CD4-positive, alpha-beta memory T cell (primary cell): ENCODE data around the gene CCL24. TPM values are rescaled to one million over a fixed set of nuclear protein-coding genes. Genes with fewer than 3 reads are reported as not detected.
"Not testable (repeated sequence)": the region's sequence is repeated elsewhere in the genome, so short reads cannot be mapped to it uniquely, and the experiment has no call there.

Experiments used
- CTCF ChIA-PET: fragments of 350-600 bp; sonication (Branson Sonifier 250); formaldehyde crosslinking; loops from one replicate; lab custom pipeline; 2021; ENCODE audit warnings: inconsistent platforms; ENCODE audit not compliant: partially characterized antibody; lab: Charles Lee
- POLR2A ChIA-PET: fragments of 350-600 bp; sonication (Branson Sonifier 250); formaldehyde crosslinking; loops from one replicate; lab custom pipeline; 2021; ENCODE audit not compliant: partially characterized antibody; lab: Charles Lee
- DNase-seq, 5 donors: peaks; one replicate each; pipeline versions ENCODE4 v3.0.0 to v3.0.0-alpha.2; 2020 to 2022; ENCODE audit warnings: mixed read lengths in 1 of 5
- H3K27ac ChIP-seq: one replicate; pipeline ENCODE4 v1.7.0; 2013; ENCODE audit warnings: low read depth, low read length
- H3K27me3 ChIP-seq: 2 replicates; pipeline ENCODE4 v1.7.0; 2013; ENCODE audit warnings: mild to moderate bottlenecking, low read length, moderate library complexity; ENCODE audit not compliant: insufficient read depth
- H3K36me3 ChIP-seq: 2 replicates; pipeline ENCODE4 v1.7.0; 2013; ENCODE audit warnings: mild to moderate bottlenecking, low read length, moderate library complexity; ENCODE audit not compliant: insufficient read depth
- H3K4me1 ChIP-seq: 2 replicates; pipeline ENCODE4 v1.7.0; 2013; ENCODE audit warnings: mild to moderate bottlenecking, low read length, moderate library complexity; ENCODE audit not compliant: insufficient read depth
- H3K4me3 ChIP-seq, 2 donors: one replicate each; pipeline ENCODE4 v1.7.0; 2013; ENCODE audit warnings: low read length in 2 of 2, mild to moderate bottlenecking in 1 of 2
- H3K9me3 ChIP-seq, 2 donors: one replicate each; pipeline ENCODE4 v1.7.0; 2013; ENCODE audit warnings: low read length in 2 of 2, control low read depth in 1 of 2; ENCODE audit not compliant: control insufficient read depth in 1 of 2
- H3K27ac Mint-ChIP-seq, 7 donors: one replicate each; pipeline ENCODE4 v1.8.0; 2020 to 2021; ENCODE audit warnings: mixed read lengths in 7 of 7, mild to moderate bottlenecking in 6 of 7, inconsistent platforms in 3 of 7, moderate library complexity in 3 of 7
- H3K27me3 Mint-ChIP-seq, 2 donors: one replicate each; pipeline ENCODE4 v1.8.0; 2020 to 2021; ENCODE audit warnings: mixed read lengths in 2 of 2
- H3K36me3 Mint-ChIP-seq, 2 donors: one replicate each; pipeline ENCODE4 v1.8.0; 2020 to 2021; ENCODE audit warnings: mixed read lengths in 2 of 2, inconsistent platforms in 1 of 2, mild to moderate bottlenecking in 1 of 2
- H3K4me1 Mint-ChIP-seq, 4 donors: one replicate each; pipeline ENCODE4 v1.8.0; 2020 to 2021; ENCODE audit warnings: mixed read lengths in 4 of 4, mild to moderate bottlenecking in 1 of 4
- H3K4me3 Mint-ChIP-seq, 8 donors: one replicate each; pipeline ENCODE4 v1.8.0; 2020 to 2021; ENCODE audit warnings: mixed read lengths in 8 of 8, mild to moderate bottlenecking in 7 of 8, moderate library complexity in 6 of 8, inconsistent platforms in 3 of 8
- H3K9me3 Mint-ChIP-seq, 8 donors: one replicate each; pipeline ENCODE4 v1.8.0; 2020 to 2021; ENCODE audit warnings: mixed read lengths in 8 of 8, mild to moderate bottlenecking in 5 of 8, inconsistent platforms in 3 of 8, moderate library complexity in 1 of 8
- intact Hi-C: fragments of 100-400 bp; cut with micrococcal nuclease; formaldehyde crosslinking; loops from one replicate; pipeline ENCODE4 v1.15.1; 2023
- polyA plus RNA-seq, 2 donors: library from polyadenylated mRNA; unstranded; fragments of 300-500 nt; fragmentation: Illumina TruSeq; gene quantifications; one replicate each; pipeline ENCODE4 v1.2.3, GENCODE V29; 2021
- total RNA-seq, 2 experiments: library from RNA; stranded (reverse); gene quantifications; one replicate each; pipeline ENCODE4 v1.2.3, GENCODE V29; 2021

The CCL24 gene
- total and polyA plus RNA-seq, 4 experiments from 2014 or later: not detected

DNA sequence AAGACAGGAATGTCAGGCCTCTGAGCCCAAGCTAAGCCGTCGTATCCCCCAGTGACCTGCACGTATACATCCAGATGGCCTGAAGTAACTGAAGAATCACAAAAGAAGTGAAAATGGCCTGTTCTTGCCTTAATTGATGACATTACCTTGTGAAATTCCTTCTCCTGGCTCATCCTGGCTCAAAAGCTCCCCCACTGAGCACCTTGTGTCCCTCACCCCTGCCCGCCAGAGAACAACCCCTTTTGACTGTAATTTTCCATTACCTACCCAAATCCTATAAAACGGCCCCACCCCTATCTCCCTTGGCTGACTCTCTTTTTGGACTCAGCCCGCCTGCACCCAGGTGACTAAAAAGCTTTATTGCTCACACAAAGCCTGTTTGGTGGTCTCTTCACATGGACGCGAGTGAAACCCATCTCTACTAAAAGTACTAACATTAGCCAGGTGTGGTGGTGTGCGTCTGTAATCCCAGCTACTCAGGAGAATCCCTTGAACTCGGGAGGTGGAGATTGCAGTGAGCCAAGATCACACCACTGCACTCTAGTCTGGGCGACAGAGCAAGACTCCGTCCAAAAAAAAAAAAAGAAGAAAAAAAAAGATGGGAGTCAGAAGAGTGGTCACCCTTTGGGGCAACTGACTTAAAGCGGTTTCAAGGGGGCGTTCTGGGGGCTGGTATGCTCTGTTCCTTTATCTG, 25.3 kb downstream of the CCL24 start:
- intact Hi-C loops, H3K9me3 Mint-ChIP-seq, H3K27me3 Mint-ChIP-seq, H3K36me3 ChIP-seq, DNase-seq, CTCF ChIA-PET, POLR2A ChIA-PET, H3K4me3 Mint-ChIP-seq, H3K27ac ChIP-seq, H3K27me3 ChIP-seq, H3K4me1 ChIP-seq, H3K4me3 ChIP-seq, H3K9me3 ChIP-seq, H3K27ac Mint-ChIP-seq, H3K4me1 Mint-ChIP-seq, H3K36me3 Mint-ChIP-seq: not testable (repeated sequence)

DNA sequence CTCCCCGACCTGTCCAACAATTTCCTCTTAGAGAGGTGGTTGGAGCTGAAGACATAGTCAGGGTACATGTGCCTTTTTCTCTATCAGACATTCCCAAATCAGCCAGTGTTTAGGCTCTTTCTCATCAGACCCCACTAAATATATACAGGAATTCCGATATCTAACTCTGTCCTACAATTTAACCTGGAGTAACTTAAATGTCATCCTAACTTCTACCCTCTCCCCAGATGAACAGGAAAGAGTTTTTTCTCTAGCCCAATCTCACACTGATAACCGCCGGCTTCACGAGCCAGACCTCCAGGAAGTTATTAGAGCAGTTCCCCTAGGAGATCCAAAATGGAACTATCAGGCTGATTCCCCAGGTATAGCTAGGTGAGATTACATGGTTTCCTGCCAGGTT, 30.5 kb downstream of the CCL24 start:
- H3K27ac ChIP-seq, H3K9me3 Mint-ChIP-seq, H3K36me3 Mint-ChIP-seq, H3K9me3 ChIP-seq, intact Hi-C loops, H3K4me1 Mint-ChIP-seq, H3K27me3 ChIP-seq, POLR2A ChIA-PET, DNase-seq, H3K36me3 ChIP-seq, H3K4me3 ChIP-seq, H3K4me1 ChIP-seq, H3K27me3 Mint-ChIP-seq, H3K4me3 Mint-ChIP-seq: not testable (repeated sequence)
- peak overlapping the region in 1 of 7 donors; percentile 42 for H3K27ac Mint-ChIP-seq
- CTCF ChIA-PET: interaction anchor here (0.7 kb wide), 1 partner anchor 80 kb away, joined by 3 read pairs; no protein-coding TSS in a partner anchor

DNA sequence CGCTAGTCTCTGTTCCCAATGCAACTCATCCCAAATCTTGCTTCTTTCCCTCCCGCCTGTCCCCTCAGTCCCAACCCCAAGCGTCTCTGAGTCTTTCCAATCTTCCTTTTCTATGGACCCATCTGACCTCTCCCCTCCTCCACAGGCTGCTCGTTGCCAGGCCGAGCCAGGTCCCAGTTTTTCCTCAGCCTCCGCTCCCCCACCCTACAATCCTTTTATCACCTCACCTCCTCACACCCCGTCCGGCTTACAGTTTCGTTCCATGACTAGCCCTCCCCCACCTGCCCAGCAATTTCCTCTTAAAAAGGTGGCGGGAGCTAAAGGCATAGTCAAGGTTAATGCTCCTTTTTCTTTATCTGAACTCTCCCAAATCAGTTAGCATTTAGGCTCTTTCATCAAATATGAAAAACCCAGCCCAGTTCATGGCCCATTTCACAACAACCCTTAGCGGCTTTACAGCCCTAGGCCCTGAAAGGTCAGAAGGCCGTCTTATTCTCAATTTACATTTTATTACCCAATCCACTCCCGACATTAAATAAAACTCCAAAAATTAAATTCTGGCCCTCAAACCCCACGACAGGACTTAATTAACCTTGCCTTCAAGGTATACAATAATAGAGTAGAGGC, 32.8 kb downstream of the CCL24 start:
- peaks cover 10% of the 10 kb centered on the region for H3K4me1 ChIP-seq
- H3K9me3 Mint-ChIP-seq, H3K36me3 Mint-ChIP-seq, POLR2A ChIA-PET, H3K27ac ChIP-seq, H3K27me3 ChIP-seq, H3K4me3 Mint-ChIP-seq, CTCF ChIA-PET, H3K4me3 ChIP-seq, H3K36me3 ChIP-seq, intact Hi-C loops, H3K27ac Mint-ChIP-seq, H3K27me3 Mint-ChIP-seq, H3K9me3 ChIP-seq, DNase-seq: not testable (repeated sequence)
- peaks cover 5 to 17% (median 8%) of the 10 kb centered on the region in 4 donors for H3K4me1 Mint-ChIP-seq

DNA sequence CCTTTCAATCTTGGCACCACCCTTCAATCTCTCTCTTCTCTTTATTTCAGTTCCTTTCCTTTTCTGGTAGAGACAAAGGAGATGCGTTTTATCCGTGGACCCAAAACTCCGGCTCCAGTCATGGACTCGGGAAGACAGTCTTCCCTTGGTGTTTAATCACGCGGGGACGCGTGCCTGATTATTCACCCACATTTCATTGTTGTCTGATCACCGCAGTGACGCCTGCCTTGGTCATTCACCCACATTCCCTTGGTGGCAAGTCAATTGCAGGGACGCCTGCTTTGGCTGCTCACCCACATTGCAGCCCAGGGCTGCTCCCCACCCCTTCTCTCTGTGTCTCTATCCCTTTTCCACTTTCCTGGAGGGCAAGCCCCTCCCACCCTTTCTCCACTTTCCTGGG, 34.1 kb downstream of the CCL24 start:
- H3K4me1 Mint-ChIP-seq: peaks cover 5 to 17% (median 11%) of the 10 kb centered on the region in 4 donors
- POLR2A ChIA-PET, DNase-seq, H3K27me3 Mint-ChIP-seq, H3K27ac Mint-ChIP-seq, H3K9me3 Mint-ChIP-seq, H3K27ac ChIP-seq, H3K36me3 Mint-ChIP-seq, H3K27me3 ChIP-seq, CTCF ChIA-PET, H3K4me3 Mint-ChIP-seq, H3K4me3 ChIP-seq, intact Hi-C loops, H3K36me3 ChIP-seq, H3K9me3 ChIP-seq: not testable (repeated sequence)
- H3K4me1 ChIP-seq: peaks cover 10% of the 10 kb centered on the region

DNA sequence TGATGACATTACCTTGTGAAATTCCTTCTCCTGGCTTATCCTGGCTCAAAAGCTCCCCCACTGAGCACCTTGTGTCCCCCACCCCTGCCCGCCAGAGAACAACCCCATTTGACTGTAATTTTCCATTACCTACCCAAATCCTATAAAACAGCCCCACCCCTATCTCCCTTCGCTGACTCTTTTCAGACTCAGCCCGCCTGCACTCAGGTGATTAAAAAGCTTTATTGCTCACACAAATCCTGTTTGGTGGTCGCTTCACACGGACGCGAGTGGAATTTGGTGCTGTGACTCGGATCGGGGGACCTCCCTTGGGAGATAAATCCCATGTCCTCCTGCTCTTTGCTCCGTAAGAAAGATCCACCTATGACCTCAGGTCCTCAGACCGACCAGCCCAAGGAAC, 34.6 kb downstream of the CCL24 start:
- DNase-seq, H3K9me3 Mint-ChIP-seq, CTCF ChIA-PET, H3K4me3 ChIP-seq, H3K27me3 Mint-ChIP-seq, H3K4me3 Mint-ChIP-seq, H3K27me3 ChIP-seq, H3K36me3 Mint-ChIP-seq, H3K36me3 ChIP-seq, intact Hi-C loops, H3K27ac ChIP-seq, H3K9me3 ChIP-seq, POLR2A ChIA-PET: not testable (repeated sequence)
- H3K4me1 ChIP-seq: peaks cover 10% of the 10 kb centered on the region
- H3K4me1 Mint-ChIP-seq: peaks cover 5 to 17% (median 11%) of the 10 kb centered on the region in 4 donors
- peak overlapping the region in 1 of 7 donors; percentile 59 for H3K27ac Mint-ChIP-seq

DNA sequence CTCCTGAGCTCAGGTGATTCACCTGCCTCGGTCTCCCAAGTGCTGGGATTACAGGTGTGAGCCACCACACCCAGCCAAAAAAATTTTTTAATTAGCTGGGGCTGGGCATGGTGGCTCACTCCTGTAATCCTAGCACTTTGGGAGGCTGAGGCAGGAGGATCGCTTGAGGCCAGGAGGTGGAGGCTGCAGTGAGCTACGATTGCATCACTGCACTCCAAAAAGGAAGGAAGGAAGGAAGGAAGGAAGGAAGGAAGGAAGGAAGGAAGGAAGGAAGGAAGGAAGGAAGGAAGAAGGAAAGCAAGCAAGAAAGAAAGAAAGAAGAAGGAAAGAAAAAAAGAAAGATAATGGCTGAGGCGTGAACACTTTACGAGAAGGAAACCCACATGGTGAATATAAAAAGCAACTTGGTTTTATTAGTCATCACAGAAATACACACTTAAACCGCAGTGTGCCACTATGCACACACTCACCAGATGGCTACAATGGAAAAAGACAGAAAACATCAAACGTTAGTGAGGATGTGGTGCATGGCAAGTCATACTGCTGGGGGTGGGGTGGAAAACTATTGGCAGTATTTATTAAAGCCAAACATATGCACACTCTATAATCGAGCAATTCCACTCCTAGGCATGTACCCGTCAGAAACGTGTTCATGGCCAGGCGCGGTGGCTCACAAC, 37.2 kb downstream of the CCL24 start:
- peak overlapping the region in 6 of 7 donors; percentile 10 to 78 (median 54) for H3K27ac Mint-ChIP-seq

DNA sequence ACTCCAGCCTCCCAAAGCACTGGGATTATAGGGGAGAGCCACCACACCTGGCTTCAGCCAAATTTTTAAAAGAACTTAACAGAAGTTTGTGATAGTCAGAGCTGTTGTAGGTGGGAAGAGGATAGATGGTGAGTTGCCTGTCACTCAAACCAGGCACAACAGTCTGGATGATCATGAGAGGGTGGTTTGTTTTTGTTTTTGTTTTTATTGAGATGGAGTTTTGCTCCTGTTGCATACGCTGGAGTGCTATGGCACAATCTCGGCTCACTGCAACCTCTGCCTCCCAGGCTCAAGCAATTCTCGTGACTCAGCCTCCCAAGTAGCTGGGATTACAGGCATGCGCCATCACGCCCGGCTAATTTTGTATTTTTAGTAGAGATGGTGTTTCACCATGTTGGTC, 39.6 kb downstream of the CCL24 start:
- H3K27me3 Mint-ChIP-seq, H3K4me3 Mint-ChIP-seq, H3K27me3 ChIP-seq, H3K27ac Mint-ChIP-seq, H3K36me3 ChIP-seq, H3K9me3 Mint-ChIP-seq, H3K9me3 ChIP-seq, DNase-seq, POLR2A ChIA-PET, H3K4me3 ChIP-seq, CTCF ChIA-PET, intact Hi-C loops, H3K36me3 Mint-ChIP-seq, H3K27ac ChIP-seq: not testable (repeated sequence)
- peaks cover 5 to 14% (median 8%) of the 10 kb centered on the region in 4 donors for H3K4me1 Mint-ChIP-seq
- peaks cover 10% of the 10 kb centered on the region for H3K4me1 ChIP-seq

More for the DNA sequence above, 37.2 kb downstream of the CCL24 start:
- no peaks in the 10 kb centered on the region for H3K27me3 ChIP-seq
- intact Hi-C loops: loop anchor here (1.0 kb wide), 1 partner anchor 244 kb away; no protein-coding TSS in a partner anchor
- Mint-ChIP-seq H3K4me3 (peak overlapping the region in 2 of 8 donors; percentile 20 to 31), H3K4me1 (peaks cover 5 to 17% (median 11%) of the 10 kb centered on the region in 4 donors), H3K9me3 (no peaks in the 10 kb centered on the region), H3K36me3 (no peaks in the 10 kb centered on the region), H3K27me3 (no peaks in the 10 kb centered on the region)
- H3K4me3 ChIP-seq: no peak overlapping the region
- no peaks in the 10 kb centered on the region for H3K9me3 ChIP-seq
- CTCF ChIA-PET: no interaction called here
- POLR2A ChIA-PET: no interaction called here
- H3K36me3 ChIP-seq: no peaks in the 10 kb centered on the region
- no peak overlapping the region for H3K27ac ChIP-seq
- peak; percentile 46 to 69 (median 67) for DNase-seq
- peaks cover 10% of the 10 kb centered on the region for H3K4me1 ChIP-seq
